K562 (cell line): ENCODE measurements around the gene NES. TPM values are rescaled to one million over a fixed set of nuclear protein-coding genes. Genes with fewer than 3 reads are reported as not detected.

Experiments
- CHD2 ChIP-seq: IDR thresholded peaks from 2 replicates; pipeline ENCODE4 v1.6.1; 2011; ENCODE audit warnings: low read depth, low read length
- ELF2 ChIP-seq: fragments of 250-450 bp; sonication (Bioruptor Pico); IDR thresholded peaks from 2 replicates; pipeline ENCODE4 v1.5.0; 2021; ENCODE audit warnings: mild to moderate bottlenecking
- FOXK1 ChIP-seq: sonication (generic); formaldehyde crosslinking; IDR thresholded peaks from 2 replicates; pipeline ENCODE4 v1.8.0; 2022; ENCODE audit warnings: missing genetic modification reagents, mild to moderate bottlenecking, borderline replicate concordance
- FOXP4 ChIP-seq: sonication (generic); formaldehyde crosslinking; IDR thresholded peaks from 2 replicates; pipeline ENCODE4 v1.8.0; 2022; ENCODE audit warnings: mild to moderate bottlenecking, missing genetic modification reagents, borderline replicate concordance
- HDAC6 ChIP-seq: IDR thresholded peaks from 2 replicates; pipeline ENCODE4 v1.6.1; 2012; ENCODE audit warnings: low read depth, mild to moderate bottlenecking, control low read depth, inconsistent platforms, low read length, moderate library complexity
- PHB ChIP-seq: fragments of 250-450 bp; sonication (Bioruptor Pico); IDR thresholded peaks from 2 replicates; pipeline ENCODE4 v1.5.0; 2021
- POLR2A ChIP-seq: fragments of 450-650 bp; conservative IDR thresholded peaks from 2 replicates; pipeline ENCODE4 v1.6.1; 2016
- RBM39 ChIP-seq: fragments of 200-400 bp; formaldehyde crosslinking; optimal IDR thresholded peaks from 2 replicates; pipeline ENCODE3; 2018; ENCODE audit warnings: low read depth, low read length
- TFAM ChIP-seq: fragments of 250-450 bp; sonication (Bioruptor Pico); conservative IDR thresholded peaks from 2 replicates; pipeline ENCODE4 v1.5.0; 2021; ENCODE audit warnings: mild to moderate bottlenecking, moderate library complexity
- ZBTB11 ChIP-seq, 3 experiments: fragments of 200-800 bp in 1 of 3; fragments of 250-450 bp in 1 of 3; fragments of 450-650 bp in 1 of 3; sonication (Bioruptor Pico) in 1 of 3; sonication (Bioruptor generic) in 1 of 3; formaldehyde crosslinking in 1 of 3; IDR thresholded peaks; 2 replicates each; pipeline versions ENCODE4 v1.6.1 to v1.8.0; 2016 to 2022; ENCODE audit warnings: mild to moderate bottlenecking in 2 of 3, missing genetic modification characterization in 2 of 3, missing compliant biosample characterization in 1 of 3, moderate library complexity in 1 of 3
- ZNF124 ChIP-seq: sonication (generic); formaldehyde crosslinking; IDR thresholded peaks from 2 replicates; pipeline ENCODE4 v1.8.1; 2022; ENCODE audit warnings: missing genetic modification reagents
- ZNF436 ChIP-seq: fragments of 250-450, 450-650 bp; sonication (Bioruptor Pico); formaldehyde crosslinking; IDR thresholded peaks from 2 replicates; pipeline ENCODE4 v1.7.0; 2020; ENCODE audit warnings: mild to moderate bottlenecking
- polyA plus RNA-seq, 8 experiments: library from polyadenylated mRNA; depleted of rRNA in 4 of 8; stranded (reverse) in 5 of 8; unstranded in 3 of 8; fragments of >200 nt; fragmentation: Nextera tagmentation in 2 of 8; fragmentation: Illumina TruSeq in 1 of 8; extraction: Ambion mirVana in 2 of 8; extraction: Trizol in 1 of 8; gene quantifications; 2 replicates each; pipeline versions ENCODE4 v1.2.1 to v1.2.3, GENCODE V29; 2011 to 2014; ENCODE audit warnings: inconsistent platforms in 1 of 8, missing spikeins in 1 of 8
- total RNA-seq, 7 experiments: library from RNA; depleted of rRNA in 6 of 7; stranded (reverse); fragments of >200 nt in 6 of 7; fragmentation: Illumina TruSeq in 2 of 7; extraction: Trizol in 2 of 7; gene quantifications; 2 replicates each; pipeline versions ENCODE4 v1.2.1 to v1.2.3, GENCODE V29; 2011 to 2021; ENCODE audit warnings: low replicate concordance in 1 of 7
- TF ChIP-seq, protein P1 (sequence below), 3 experiments: fragments of 200-800 bp in 1 of 3; sonication (Bioruptor generic) in 1 of 3; sonication (generic) in 1 of 3; formaldehyde crosslinking in 1 of 3; IDR thresholded peaks; 2 replicates each; pipeline versions ENCODE4 v1.6.1 to v1.8.0; 2016 to 2022; ENCODE audit warnings: mild to moderate bottlenecking in 2 of 3, missing compliant biosample characterization in 2 of 3, missing genetic modification characterization in 2 of 3, missing genetic modification reagents in 1 of 3
- TF ChIP-seq, protein P2 (sequence below): fragments of 250-450 bp; sonication (Bioruptor Pico); IDR thresholded peaks from 2 replicates; pipeline ENCODE4 v1.4.0; 2020

NES gene
- total and polyA plus RNA-seq, 9 of the 15 experiments (the other 6 are each of a cell fraction or from before 2014, with no cell fraction given) = 0.10 to 8.6 (median 4.2) TPM

DNA sequence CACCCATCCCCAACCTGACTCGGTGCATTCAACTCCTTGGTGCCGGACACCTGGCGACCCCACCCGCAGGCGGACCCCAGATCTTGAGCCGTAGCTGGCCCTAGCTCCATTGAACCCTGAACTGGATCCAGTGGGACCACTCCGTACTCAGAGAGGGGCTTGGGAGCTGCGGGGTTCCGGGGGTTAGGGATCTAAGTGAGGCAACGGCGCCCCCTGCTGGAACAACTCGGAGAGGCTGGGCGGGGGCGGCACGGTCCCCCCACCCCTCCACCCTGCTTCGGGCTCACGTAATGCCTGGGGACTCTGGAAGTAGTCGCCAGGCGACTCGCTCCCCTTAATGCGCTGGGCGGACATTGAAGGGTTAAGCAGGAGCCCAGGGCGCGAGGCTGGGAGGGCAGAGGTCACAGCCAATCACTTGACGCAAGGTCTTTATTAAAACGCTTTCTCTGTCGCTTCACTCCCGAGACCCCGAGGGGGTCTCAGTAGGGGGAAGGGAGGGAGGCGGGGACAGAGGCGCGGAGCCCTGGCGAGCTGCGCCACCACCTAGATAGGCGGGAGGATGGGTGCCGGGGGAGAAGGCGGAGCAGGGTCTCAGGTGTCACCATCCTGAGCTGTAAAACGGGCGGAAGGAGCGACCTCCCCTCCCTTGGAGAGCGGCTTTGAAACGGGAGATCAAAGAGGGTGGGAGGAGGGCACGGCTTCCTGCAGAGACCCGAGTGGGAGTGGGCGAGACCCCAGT is 28.9 kb upstream of the NES start (continued):
- TF ChIP-seq TFAM (CRISPR knock-in tag) = no peak
- TF ChIP-seq POLR2A = no peak
- TF ChIP-seq, protein P1, sequence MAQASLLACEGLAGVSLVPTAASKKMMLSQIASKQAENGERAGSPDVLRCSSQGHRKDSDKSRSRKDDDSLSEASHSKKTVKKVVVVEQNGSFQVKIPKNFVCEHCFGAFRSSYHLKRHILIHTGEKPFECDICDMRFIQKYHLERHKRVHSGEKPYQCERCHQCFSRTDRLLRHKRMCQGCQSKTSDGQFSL (CRISPR knock-in tag; IDR thresholded peaks at IDR 0.05) = peak; percentile 89; the same call in 1 of the 2 replicates
- TF ChIP-seq, protein P1 (tag; IDR thresholded peaks at IDR 0.05) = peak in 1 of 2 experiments; percentile 79; a peak in 1 of 4 replicates
- TF ChIP-seq PHB = no peak
- no peak for TF ChIP-seq ELF2 (CRISPR knock-in tag)
- peak; percentile 44; the same call in 1 of the 2 replicates for TF ChIP-seq FOXK1
- no peak for TF ChIP-seq ZNF436 (CRISPR knock-in tag)
- TF ChIP-seq ZBTB11 (CRISPR knock-in tag; IDR thresholded peaks at IDR 0.05) = no peak
- no peak for TF ChIP-seq HDAC6
- TF ChIP-seq FOXP4 (CRISPR knock-in tag) = no peak
- no peak for TF ChIP-seq CHD2
- TF ChIP-seq ZNF124 (CRISPR knock-in tag) = no peak
- peak; percentile 43 for TF ChIP-seq RBM39
- TF ChIP-seq, protein P2, sequence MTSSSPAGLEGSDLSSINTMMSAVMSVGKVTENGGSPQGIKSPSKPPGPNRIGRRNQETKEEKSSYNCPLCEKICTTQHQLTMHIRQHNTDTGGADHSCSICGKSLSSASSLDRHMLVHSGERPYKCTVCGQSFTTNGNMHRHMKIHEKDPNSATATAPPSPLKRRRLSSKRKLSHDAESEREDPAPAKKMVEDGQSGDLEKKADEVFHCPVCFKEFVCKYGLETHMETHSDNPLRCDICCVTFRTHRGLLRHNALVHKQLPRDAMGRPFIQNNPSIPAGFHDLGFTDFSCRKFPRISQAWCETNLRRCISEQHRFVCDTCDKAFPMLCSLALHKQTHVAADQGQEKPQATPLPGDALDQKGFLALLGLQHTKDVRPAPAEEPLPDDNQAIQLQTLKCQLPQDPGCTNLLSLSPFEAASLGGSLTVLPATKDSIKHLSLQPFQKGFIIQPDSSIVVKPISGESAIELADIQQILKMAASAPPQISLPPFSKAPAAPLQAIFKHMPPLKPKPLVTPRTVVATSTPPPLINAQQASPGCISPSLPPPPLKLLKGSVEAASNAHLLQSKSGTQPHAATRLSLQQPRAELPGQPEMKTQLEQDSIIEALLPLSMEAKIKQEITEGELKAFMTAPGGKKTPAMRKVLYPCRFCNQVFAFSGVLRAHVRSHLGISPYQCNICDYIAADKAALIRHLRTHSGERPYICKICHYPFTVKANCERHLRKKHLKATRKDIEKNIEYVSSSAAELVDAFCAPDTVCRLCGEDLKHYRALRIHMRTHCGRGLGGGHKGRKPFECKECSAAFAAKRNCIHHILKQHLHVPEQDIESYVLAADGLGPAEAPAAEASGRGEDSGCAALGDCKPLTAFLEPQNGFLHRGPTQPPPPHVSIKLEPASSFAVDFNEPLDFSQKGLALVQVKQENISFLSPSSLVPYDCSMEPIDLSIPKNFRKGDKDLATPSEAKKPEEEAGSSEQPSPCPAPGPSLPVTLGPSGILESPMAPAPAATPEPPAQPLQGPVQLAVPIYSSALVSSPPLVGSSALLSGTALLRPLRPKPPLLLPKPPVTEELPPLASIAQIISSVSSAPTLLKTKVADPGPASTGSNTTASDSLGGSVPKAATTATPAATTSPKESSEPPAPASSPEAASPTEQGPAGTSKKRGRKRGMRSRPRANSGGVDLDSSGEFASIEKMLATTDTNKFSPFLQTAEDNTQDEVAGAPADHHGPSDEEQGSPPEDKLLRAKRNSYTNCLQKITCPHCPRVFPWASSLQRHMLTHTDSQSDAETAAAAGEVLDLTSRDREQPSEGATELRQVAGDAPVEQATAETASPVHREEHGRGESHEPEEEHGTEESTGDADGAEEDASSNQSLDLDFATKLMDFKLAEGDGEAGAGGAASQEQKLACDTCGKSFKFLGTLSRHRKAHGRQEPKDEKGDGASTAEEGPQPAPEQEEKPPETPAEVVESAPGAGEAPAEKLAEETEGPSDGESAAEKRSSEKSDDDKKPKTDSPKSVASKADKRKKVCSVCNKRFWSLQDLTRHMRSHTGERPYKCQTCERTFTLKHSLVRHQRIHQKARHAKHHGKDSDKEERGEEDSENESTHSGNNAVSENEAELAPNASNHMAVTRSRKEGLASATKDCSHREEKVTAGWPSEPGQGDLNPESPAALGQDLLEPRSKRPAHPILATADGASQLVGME (CRISPR knock-in tag) = no peak; the same call in 1 of the 2 replicates
